GM12878 (cell line): ENCODE measurements around the gene SLX4IP. TPM values are rescaled to one million over a fixed set of nuclear protein-coding genes. Genes with fewer than 3 reads are reported as not detected.

Source experiments
- ATAC-seq: fragments of 200-7000 bp; cut with Tn5 transposase; 3 replicates; pipeline ENCODE4 v1.9.1; 2020; ENCODE audit warnings: mild to moderate bottlenecking, moderate library complexity
- BruUV-seq: library from RNA; stranded (reverse); fragments of 400-500 nt; replicated peaks from 2 replicates; lab custom pipeline; 2021; lab: Mats Ljungman, UMichigan
- CTCF ChIA-PET: fragments of 300-600 bp; sonication (Branson Sonifier 250); formaldehyde crosslinking; extraction: SDS; loops from one replicate; lab custom pipeline; 2021; ENCODE audit warnings: inconsistent platforms; lab: Yijun Ruan, JAX
- POLR2A ChIA-PET: fragments of 350-600 bp; formaldehyde crosslinking; extraction: SDS; loops from one replicate; lab custom pipeline; 2021; ENCODE audit warnings: inconsistent platforms; lab: Charles Lee
- RAD21 ChIA-PET: fragments of 300-600 bp; sonication (Branson Sonifier 250); formaldehyde crosslinking; loops from one replicate; lab custom pipeline; 2023; ENCODE audit warnings: antibody characterized with exemption; ENCODE audit not compliant: unreplicated experiment; lab: Charles Lee
- SMC1A ChIA-PET: fragments of 300-600 bp; sonication (Branson Sonifier 250); formaldehyde crosslinking; loops from one replicate; lab custom pipeline; 2023; ENCODE audit not compliant: unreplicated experiment, uncharacterized antibody; lab: Charles Lee
- DNase-seq: peaks from one replicate; pipeline ENCODE4 v3.0.0-alpha.2; 2011; ENCODE audit warnings: low read depth, low spot score
- FAIRE-seq: peaks from 3 replicates; lab custom pipeline; 2011; peaks lifted over from hg19 to GRCh38; lab: Jason Lieb, UNC
- H2AFZ ChIP-seq: 2 replicates; pipeline ENCODE4 v1.6.0; 2011; ENCODE audit warnings: low read depth, low read length, control low read depth; ENCODE audit not compliant: control insufficient read depth
- H3K27ac ChIP-seq: 2 replicates; pipeline ENCODE4 v1.5.1; 2011; ENCODE audit warnings: control low read depth; ENCODE audit not compliant: control insufficient read depth, insufficient read depth
- H3K27me3 ChIP-seq, 2 experiments: replicated peaks in 1 of 2; 2 replicates each; pipeline versions ENCODE4 v1.6.0 to v1.6.1; 2011; ENCODE audit warnings: low read length in 1 of 2; ENCODE audit not compliant: control insufficient read depth in 2 of 2, insufficient read depth in 2 of 2
- H3K36me3 ChIP-seq, 2 experiments: 2 replicates each; pipeline ENCODE4 v1.5.1; 2011; ENCODE audit warnings: low read length in 1 of 2; ENCODE audit not compliant: control insufficient read depth in 2 of 2, insufficient read depth in 2 of 2
- H3K4me1 ChIP-seq: 2 replicates; pipeline ENCODE4 v1.6.1; 2011; ENCODE audit warnings: mild to moderate bottlenecking, low read length, moderate library complexity, mixed read lengths; ENCODE audit not compliant: control insufficient read depth, insufficient read depth
- H3K4me2 ChIP-seq: 2 replicates; pipeline ENCODE4 v1.6.0; 2011; ENCODE audit warnings: control low read depth; ENCODE audit not compliant: control insufficient read depth, insufficient read depth
- H3K4me3 ChIP-seq: fragments of 200-600 bp; sonication (generic); 2 replicates; pipeline ENCODE4 v1.5.1; 2016
- H3K79me2 ChIP-seq: 2 replicates; pipeline ENCODE4 v1.6.0; 2011; ENCODE audit warnings: low read length; ENCODE audit not compliant: control insufficient read depth, insufficient read depth
- H3K9ac ChIP-seq: 2 replicates; pipeline ENCODE4 v1.8.0; 2011; ENCODE audit warnings: low read length, control low read depth, mixed read lengths; ENCODE audit not compliant: control insufficient read depth, insufficient read depth
- H3K9me3 ChIP-seq: replicated peaks from 3 replicates; pipeline ENCODE4 v1.5.1; 2011; ENCODE audit warnings: mild to moderate bottlenecking, low read length; ENCODE audit not compliant: control insufficient read depth, insufficient read depth
- H4K20me1 ChIP-seq: 2 replicates; pipeline ENCODE4 v1.6.0; 2011; ENCODE audit not compliant: control insufficient read depth, insufficient read depth
- ATF2 ChIP-seq: IDR thresholded peaks from 2 replicates; pipeline ENCODE4 v1.6.1; 2012; ENCODE audit warnings: low read length, inconsistent platforms
- BCL3 ChIP-seq: IDR thresholded peaks from 2 replicates; pipeline ENCODE4 v1.6.1; 2011; ENCODE audit warnings: borderline replicate concordance, low read depth, mild to moderate bottlenecking, moderate library complexity, low read length; ENCODE audit not compliant: insufficient read depth, poor library complexity, severe bottlenecking
- CREB1 ChIP-seq: IDR thresholded peaks from 2 replicates; pipeline ENCODE4 v1.6.1; 2012; ENCODE audit warnings: low read depth, mild to moderate bottlenecking, inconsistent platforms
- DPF2 ChIP-seq: fragments of 450-650 bp; IDR thresholded peaks from 2 replicates; pipeline ENCODE4 v1.6.1; 2017; ENCODE audit warnings: mild to moderate bottlenecking
- FOS ChIP-seq: IDR thresholded peaks from 3 replicates; pipeline ENCODE4 v1.6.1; 2011; ENCODE audit warnings: borderline replicate concordance; ENCODE audit not compliant: insufficient read length; ENCODE audit errors: extremely low read depth
- HSF1 ChIP-seq: fragments of 150-350 bp; IDR thresholded peaks from 2 replicates; pipeline ENCODE4 v1.6.1; 2014; ENCODE audit warnings: mild to moderate bottlenecking, low read depth, low read length
- IKZF2 ChIP-seq, 2 experiments: fragments of 450-650 bp; IDR thresholded peaks; 2 replicates each; pipeline ENCODE4 v1.6.1; 2017; ENCODE audit warnings: mild to moderate bottlenecking in 2 of 2, moderate library complexity in 2 of 2
- MEF2A ChIP-seq: IDR thresholded peaks from 2 replicates; pipeline ENCODE4 v1.6.1; 2011; ENCODE audit warnings: low read depth, mild to moderate bottlenecking, low read length, moderate library complexity; ENCODE audit not compliant: insufficient read depth
- MTA2 ChIP-seq: fragments of 450-650 bp; IDR thresholded peaks from 2 replicates; pipeline ENCODE4 v1.6.1; 2016; ENCODE audit warnings: low read depth, mild to moderate bottlenecking, moderate library complexity
- MXI1 ChIP-seq: fragments of 150-350 bp; IDR thresholded peaks from 2 replicates; pipeline ENCODE4 v1.6.1; 2011; ENCODE audit warnings: low read depth, mild to moderate bottlenecking, inconsistent platforms, low read length, improper control_type of control experiment
- MYC ChIP-seq: IDR thresholded peaks from 2 replicates; pipeline ENCODE4 v1.6.1; 2011; ENCODE audit warnings: mild to moderate bottlenecking, low read length, moderate library complexity, inconsistent platforms; ENCODE audit not compliant: insufficient read depth, insufficient replicate concordance, insufficient read length, severe bottlenecking
- RELB ChIP-seq: fragments of 450-650 bp; IDR thresholded peaks from 2 replicates; pipeline ENCODE4 v1.6.1; 2017; ENCODE audit warnings: low read depth, mild to moderate bottlenecking, moderate library complexity
- TAF1 ChIP-seq: IDR thresholded peaks from 2 replicates; pipeline ENCODE4 v1.6.1; 2011; ENCODE audit warnings: mild to moderate bottlenecking, low read depth, low read length, borderline replicate concordance
- TARDBP ChIP-seq: IDR thresholded peaks from 2 replicates; pipeline ENCODE4 v1.6.1; 2016; ENCODE audit warnings: borderline replicate concordance
- WGBS: methylation state at CpG from one replicate; pipeline ENCODE4 v1.1.6; 2016; ENCODE audit warnings: low lambda C conversion rate; ENCODE audit not compliant: insufficient replicate concordance, insufficient coverage; ENCODE audit errors: missing lambda C conversion rate; 5-methylcytosine and 5-hydroxymethylcytosine counted together
- in situ Hi-C: fragments of 300-500 bp; cut with MboI; formaldehyde crosslinking; loops from 9 replicates; pipeline ENCODE4 v1.14.3; 2018; ENCODE audit warnings: mixed read lengths
- intact Hi-C: fragments of 100-400 bp; cut with micrococcal nuclease; formaldehyde crosslinking; loops from one replicate; pipeline ENCODE4 v1.14.2; 2022; ENCODE audit not compliant: unreplicated experiment
- polyA plus RNA-seq, 11 experiments: library from polyadenylated mRNA; depleted of rRNA in 4 of 11; unstranded in 6 of 11; stranded (reverse) in 5 of 11; fragments of >200 nt; fragmentation: Nextera tagmentation in 4 of 11; fragmentation: Illumina TruSeq in 1 of 11; extraction: Ambion mirVana in 4 of 11; extraction: Trizol in 1 of 11; gene quantifications; 1 replicate in 1 of 11; 2 replicates in 10 of 11; pipeline versions ENCODE4 v1.2.1 to v1.2.3, GENCODE V29; 2011 to 2016; ENCODE audit warnings: inconsistent platforms in 2 of 11, missing spikeins in 2 of 11, low read depth in 1 of 11
- total RNA-seq, 4 experiments: library from RNA; depleted of rRNA in 3 of 4; stranded (reverse); fragments of >200 nt in 3 of 4; fragmentation: Illumina TruSeq in 1 of 4; extraction: Trizol in 1 of 4; gene quantifications; 2 replicates each; pipeline versions ENCODE4 v1.2.1 to v1.2.3, GENCODE V29; 2013 to 2021

SLX4IP gene
- total and polyA plus RNA-seq, 10 of the 15 experiments (the other 5 are each of a cell fraction or from before 2014, with no cell fraction given), result 2.2 to 11.0 (median 6.3) TPM

- TF ChIP-seq MEF2A, result no peak
- peak; percentile 17; the same call in 1 of the 2 replicates for TF ChIP-seq RELB
- TF ChIP-seq, all 136 proteins: peak for 3
Observed at GRCh38 chr20:10540636-10541493, 105.8 kb downstream of the SLX4IP start (continued).

DNA sequence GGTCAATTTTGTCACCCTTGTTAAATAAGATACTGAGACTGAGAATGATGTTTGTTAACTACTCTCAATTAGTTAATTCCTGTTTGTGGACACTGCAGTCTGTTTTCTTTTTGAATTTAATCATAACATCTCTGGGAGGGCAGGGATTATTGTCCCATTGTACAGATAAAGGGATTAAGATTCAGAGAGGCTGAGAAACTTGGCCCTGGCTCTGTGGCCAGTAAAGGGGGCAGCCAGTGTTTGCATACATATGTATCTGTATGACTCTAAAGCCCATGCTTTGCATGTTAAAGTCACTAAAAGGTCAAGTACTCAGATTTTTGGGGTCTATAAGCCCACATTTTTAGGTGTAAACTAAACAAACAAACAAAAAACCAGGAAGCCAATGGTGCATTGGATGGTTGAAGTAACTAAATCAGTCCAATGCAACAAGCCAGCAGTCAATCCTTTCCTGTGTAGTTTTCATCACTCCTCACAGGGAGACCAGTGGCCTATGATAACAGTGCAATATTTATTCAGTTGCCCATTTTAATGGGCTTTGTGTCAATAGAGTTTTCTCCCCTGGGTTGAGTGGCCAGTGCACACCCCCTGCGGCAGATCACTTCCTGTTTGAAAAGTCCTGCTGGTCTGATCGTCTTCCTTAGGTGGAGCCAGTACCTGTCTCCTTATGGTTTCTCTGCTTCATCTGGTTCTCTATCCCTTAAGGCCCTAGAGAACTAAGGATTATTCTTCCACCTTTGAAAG lies 106.7 kb downstream of the SLX4IP start:
- SMC1A ChIA-PET, result no interaction called here
- CTCF ChIA-PET, result interaction anchor here (1.1 kb wide), 1 partner anchor 28 kb away, joined by 3 read pairs; no protein-coding TSS in a partner anchor
- 100% methylated on average over 2 of the region's 2 CpGs for WGBS
- Histone ChIP-seq H3K36me3 (no peaks in the 10 kb centered on the region), H4K20me1 (no peaks in the 10 kb centered on the region), H3K9ac (no peak overlapping the region), H2AFZ (no peak overlapping the region), H3K27me3 (no peaks in the 10 kb centered on the region), H3K27ac (no peak overlapping the region), H3K4me3 (no peak overlapping the region), H3K79me2 (0 out of 2 replicates have a peak, but pooled peaks cover 1% of the 10 kb centered on the region), H3K9me3 (no peaks in the 10 kb centered on the region), H3K4me1 (peaks cover 3% of the 10 kb centered on the region), H3K4me2 (no peak overlapping the region)
- in situ Hi-C loops, result no loop called here
- DNase-seq (no peak), FAIRE-seq (no peak), ATAC-seq (peak; percentile 51)
- intact Hi-C loops, result no loop called here
- POLR2A ChIA-PET, result no interaction called here
- RAD21 ChIA-PET, result interaction anchor here (0.7 kb wide), 1 partner anchor 26 kb away, joined by 3 read pairs; no protein-coding TSS in a partner anchor
- BruUV-seq, result no TSS peak
- TF ChIP-seq HSF1 (no peak), MYC (no peak), MTA2 (no peak), DPF2 (no peak), MXI1 (no peak), ATF2 (no peak), IKZF2 (IDR thresholded peaks at IDR 0.05) (no peak), BCL3 (no peak), TAF1 (no peak), CREB1 (no peak), FOS (no peak), TARDBP (no peak)
